HG03108 (cell line): ENCODE results near the gene RIMS1.
"Not testable (repeated sequence)": the region's sequence is repeated elsewhere in the genome, so short reads cannot be mapped to it uniquely, and the experiment has no call there.

ENCODE experiments used
- ATAC-seq: cut with Tn5 transposase; IDR thresholded peaks from one replicate; pipeline ENCODE4 v1.9.1; 2021; ENCODE audit warnings: moderate library complexity; ENCODE audit not compliant: unreplicated experiment

Gene RIMS1

DNA sequence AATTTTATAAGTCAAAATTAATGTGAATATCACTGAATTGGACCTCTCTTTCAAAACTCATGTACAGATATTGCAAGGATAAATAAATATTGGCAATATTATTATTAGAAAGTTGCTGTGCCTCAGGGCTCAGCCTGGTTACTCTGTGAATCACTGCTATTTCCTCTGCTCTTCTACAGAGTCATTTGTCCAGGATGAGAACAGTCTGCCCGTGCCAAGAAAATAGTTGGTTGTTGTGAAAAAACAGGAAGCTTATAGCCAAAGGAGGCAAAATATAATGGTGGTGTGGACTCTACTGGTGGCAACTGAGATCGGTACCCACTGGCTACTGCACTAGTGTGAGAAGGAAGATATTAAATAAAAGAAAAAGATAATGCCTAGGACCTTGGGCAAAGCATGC, 93.6 kb downstream of the RIMS1 start:
- ATAC-seq = no peak

DNA sequence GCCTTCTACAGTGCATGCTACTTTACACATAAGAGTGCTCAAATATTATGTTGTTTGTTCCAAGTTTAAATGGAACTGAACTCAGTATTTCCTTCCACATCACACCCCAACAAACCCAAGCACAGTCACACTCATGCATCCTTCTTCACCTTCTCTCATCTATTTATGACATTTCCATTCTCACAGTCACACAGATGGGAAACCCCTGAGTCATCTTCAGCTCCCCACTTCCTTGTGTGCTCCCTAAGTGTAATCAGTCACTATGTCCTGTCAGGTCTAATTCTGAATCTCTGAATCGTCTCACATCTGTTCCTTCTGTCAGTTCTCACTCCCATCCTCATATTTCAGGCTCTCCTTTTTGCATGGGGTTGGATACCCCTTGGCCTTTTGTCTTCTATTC, 96.0 kb downstream of the RIMS1 start:
- ATAC-seq = peak; percentile 80

DNA sequence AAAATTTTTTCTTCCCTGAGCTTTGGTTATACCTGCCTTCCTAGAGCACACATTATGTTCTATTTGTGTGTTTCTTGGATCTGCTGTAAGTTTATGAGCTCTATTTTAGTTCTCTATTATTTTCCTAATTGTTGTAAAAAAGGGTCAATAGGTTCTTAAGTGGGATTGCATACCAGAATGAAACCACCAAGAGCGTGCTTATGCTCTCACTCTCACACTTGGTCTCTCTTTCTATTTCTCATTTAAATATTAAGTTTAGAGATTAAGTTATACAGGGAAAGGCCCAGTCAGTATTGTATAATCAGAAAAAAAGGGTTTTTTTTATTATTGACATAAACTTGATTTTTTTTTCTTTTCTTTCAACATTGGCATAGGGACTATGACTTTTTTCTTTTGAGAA, 96.8 kb downstream of the RIMS1 start:
- no peak for ATAC-seq

GRCh38 chr6:71994705-71995271, 108.4 kb downstream of the RIMS1 start:
- ATAC-seq = no peak

DNA sequence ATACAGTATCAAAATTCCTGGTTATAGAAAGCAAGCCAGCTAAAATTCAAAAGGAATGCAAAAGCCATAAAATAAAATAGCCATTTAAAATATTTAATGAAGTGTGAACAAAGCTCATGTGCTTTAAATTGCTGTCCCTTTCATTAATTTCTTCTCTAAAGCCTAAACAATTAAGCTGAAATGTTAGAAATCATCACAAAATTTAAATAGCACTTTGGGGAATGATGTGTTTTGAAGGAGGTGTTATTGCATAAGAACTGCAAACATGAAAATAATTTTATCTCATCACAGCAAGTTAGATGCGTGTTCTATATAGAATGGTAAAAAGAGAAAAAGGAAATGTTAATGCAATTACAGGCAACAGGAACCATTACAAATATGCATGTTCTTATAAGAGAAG, 111.0 kb downstream of the RIMS1 start:
- no peak for ATAC-seq

DNA sequence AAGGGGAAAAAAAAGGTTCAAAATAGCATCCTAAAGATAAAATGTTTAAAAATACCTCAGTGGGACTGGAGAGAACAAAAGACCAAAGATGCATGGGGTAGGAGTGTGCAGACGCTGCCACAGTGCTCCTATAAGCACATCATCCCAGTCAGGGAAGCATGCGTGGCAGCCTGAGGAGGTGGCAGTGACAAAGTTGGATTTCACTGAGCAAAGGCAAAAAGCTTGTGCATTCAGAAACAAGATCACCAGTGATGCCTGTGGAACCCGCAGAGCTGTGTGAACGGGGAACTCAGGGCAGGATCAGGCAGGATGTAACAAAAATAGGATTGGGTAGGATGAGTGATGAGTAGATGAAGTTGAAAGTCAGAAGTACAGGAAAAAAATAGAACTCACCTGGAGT, 116.1 kb downstream of the RIMS1 start:
- no peak for ATAC-seq

DNA sequence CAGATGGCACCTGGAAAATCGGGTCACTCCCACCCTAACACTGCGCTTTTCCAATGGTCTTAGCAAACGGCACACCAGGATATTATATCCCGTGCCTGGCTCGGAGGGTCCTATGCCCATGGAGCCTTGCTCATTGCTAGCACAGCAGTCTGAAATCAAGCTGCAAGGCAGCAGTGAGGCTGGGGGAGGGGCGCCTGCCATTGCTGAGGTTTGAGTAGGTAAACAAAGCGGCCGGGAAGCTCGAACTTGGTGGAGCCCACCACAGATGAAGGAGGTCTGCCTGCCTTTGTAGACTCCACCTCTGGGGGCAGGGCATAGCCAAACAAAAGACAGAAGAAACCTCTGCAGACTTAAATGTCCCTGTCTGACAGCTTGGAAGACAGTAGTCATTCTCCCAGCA, 120.2 kb downstream of the RIMS1 start:
- not testable (repeated sequence) for ATAC-seq

DNA sequence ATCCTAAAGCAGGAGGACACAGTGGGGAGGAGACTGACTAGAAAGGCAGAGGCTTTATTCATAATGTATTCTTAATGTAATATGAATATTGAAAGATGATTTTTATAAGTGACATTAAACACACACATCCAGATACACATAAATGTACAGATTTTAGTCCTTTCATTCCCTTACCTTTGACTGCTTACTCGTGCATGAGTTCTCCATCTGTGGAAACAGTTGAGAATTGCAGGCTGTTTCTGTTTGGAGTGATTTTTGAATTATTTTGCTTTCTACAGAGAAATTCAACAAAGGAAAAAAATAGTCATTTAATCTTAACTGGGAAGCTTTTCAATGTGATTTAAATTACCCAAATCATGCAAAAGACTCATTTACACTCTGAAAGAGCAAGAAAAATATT, 136.5 kb downstream of the RIMS1 start:
- no peak for ATAC-seq

GRCh38 chr6:72031471-72031870, 145.1 kb downstream of the RIMS1 start:
- no peak for ATAC-seq

GRCh38 chr6:72032086-72032485, 145.7 kb downstream of the RIMS1 start:
- ATAC-seq = no peak

- no peak for ATAC-seq
Observed at GRCh38 chr6:72035486-72035885, 149.1 kb downstream of the RIMS1 start.

GRCh38 chr6:72035966-72036365, 149.6 kb downstream of the RIMS1 start:
- no peak for ATAC-seq

- ATAC-seq = no peak
Observed at GRCh38 chr6:72037006-72037405, 150.7 kb downstream of the RIMS1 start.

DNA sequence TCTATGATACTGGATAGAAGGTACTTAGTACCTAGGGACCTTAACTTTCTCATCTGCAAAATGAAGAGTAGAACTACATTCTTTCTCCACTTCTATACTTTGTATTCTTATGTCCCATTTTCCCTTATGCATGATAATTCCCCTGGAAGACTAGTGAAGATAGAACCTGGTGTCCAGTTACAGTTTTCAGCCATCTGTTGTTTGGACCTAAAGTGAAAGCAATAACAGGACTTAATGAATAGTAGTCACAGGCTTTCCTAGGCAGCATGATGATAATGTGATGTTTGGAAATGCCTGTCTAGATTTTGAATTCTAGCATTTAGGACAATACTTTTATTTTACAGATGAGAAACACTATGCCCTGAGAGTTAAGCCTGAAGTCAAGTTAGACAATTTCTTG, 153.8 kb downstream of the RIMS1 start:
- no peak for ATAC-seq

- ATAC-seq = no peak
Observed at GRCh38 chr6:72042088-72042487, 155.7 kb downstream of the RIMS1 start.

GRCh38 chr6:72048080-72048479, 161.7 kb downstream of the RIMS1 start:
- no peak for ATAC-seq

GRCh38 chr6:72049376-72049775, 163.0 kb downstream of the RIMS1 start:
- no peak for ATAC-seq

GRCh38 chr6:72061286-72061685, 174.9 kb downstream of the RIMS1 start:
- no peak for ATAC-seq

- no peak for ATAC-seq
Observed at GRCh38 chr6:72064399-72064975, 178.1 kb downstream of the RIMS1 start.

DNA sequence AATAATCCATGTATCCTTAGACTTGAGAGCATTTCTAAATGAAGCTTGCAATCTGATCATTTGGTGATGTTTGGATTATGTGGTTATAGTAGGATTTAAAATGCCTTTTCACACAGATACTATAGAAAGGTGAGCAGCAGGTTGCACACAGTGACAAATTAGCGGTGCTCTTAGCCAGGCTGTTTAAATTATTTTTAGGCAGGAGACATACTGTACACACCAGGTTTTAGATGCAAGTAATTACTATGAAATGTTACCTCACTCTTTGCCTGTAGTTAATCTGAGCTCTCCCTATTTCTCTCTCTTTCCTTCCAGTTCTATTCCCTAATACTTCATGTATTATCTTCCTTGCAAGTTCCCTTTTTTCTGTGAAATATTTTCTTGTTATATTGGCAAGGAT, 191.7 kb downstream of the RIMS1 start:
- no peak for ATAC-seq

DNA sequence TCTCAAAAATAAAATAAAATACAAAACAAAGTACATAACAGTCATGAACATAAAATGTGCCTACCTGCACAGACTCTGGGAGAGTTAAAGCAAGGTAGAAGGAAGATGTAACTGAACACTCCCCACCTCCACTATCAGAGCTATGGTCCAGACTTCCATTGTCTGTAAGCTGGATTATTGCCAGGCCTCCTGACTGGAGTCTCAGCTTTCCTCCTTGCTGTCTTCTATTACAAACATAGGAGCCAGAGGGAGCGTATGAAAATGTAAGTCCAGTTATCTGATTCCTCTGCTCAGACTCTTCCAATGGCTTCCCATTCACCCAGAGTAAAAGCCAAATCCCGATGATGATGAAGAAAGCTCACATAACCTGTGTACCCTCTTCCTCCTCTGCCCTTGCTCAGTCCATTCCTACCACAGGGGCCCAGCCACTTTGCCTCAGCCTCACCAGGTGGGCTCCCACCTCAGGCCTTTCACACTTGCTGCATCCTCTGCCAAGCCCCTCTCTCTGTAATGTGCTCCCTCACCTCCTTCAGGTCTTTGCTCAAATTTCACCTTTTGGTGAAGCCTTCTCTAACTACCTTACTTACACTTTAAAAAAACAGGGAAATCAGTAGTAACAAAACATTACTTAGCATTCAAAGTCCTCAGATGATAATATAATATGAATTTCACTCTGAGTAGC, 194.1 kb downstream of the RIMS1 start:
- no peak for ATAC-seq

GRCh38 chr6:72081871-72082270, 195.5 kb downstream of the RIMS1 start:
- ATAC-seq = no peak

DNA sequence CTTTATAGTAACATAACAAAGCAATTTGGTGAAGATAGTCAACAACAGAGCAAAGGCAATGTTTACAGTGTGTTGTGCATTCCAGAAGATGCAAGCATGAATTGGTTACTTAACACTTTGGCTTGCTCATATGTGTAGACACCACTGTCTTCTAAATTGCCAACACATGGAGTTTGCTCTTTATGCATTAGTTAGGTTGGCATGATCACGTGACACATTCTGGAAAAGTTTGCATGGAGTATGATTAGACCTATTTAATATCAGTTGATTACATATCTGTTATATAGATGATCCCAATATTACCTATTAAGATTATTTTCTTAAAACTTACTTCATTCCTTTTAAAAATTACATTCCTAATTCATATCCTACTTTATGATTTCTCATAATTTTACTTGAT, 197.6 kb downstream of the RIMS1 start:
- no peak for ATAC-seq
